ENCODE results near the gene HBA1.
"Not testable (repeated sequence)": the region's sequence is repeated elsewhere in the genome, so short reads cannot be mapped to it uniquely, and the experiment has no call there.

Gene HBA1

DNA sequence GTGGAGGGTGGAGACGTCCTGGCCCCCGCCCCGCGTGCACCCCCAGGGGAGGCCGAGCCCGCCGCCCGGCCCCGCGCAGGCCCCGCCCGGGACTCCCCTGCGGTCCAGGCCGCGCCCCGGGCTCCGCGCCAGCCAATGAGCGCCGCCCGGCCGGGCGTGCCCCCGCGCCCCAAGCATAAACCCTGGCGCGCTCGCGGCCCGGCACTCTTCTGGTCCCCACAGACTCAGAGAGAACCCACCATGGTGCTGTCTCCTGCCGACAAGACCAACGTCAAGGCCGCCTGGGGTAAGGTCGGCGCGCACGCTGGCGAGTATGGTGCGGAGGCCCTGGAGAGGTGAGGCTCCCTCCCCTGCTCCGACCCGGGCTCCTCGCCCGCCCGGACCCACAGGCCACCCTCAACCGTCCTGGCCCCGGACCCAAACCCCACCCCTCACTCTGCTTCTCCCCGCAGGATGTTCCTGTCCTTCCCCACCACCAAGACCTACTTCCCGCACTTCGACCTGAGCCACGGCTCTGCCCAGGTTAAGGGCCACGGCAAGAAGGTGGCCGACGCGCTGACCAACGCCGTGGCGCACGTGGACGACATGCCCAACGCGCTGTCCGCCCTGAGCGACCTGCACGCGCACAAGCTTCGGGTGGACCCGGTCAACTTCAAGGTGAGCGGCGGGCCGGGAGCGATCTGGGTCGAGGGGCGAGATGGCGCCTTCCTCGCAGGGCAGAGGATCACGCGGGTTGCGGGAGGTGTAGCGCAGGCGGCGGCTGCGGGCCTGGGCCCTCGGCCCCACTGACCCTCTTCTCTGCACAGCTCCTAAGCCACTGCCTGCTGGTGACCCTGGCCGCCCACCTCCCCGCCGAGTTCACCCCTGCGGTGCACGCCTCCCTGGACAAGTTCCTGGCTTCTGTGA is at the start of gene HBA1:
HBA1 (plus strand) TSS at position 204 of the 906 bp plus-strand sequence; CDS start at position 241, 37 bp downstream.
- DNase-seq (ENCODE audit: extremely low read depth, low read depth) = not testable (repeated sequence)

DNA sequence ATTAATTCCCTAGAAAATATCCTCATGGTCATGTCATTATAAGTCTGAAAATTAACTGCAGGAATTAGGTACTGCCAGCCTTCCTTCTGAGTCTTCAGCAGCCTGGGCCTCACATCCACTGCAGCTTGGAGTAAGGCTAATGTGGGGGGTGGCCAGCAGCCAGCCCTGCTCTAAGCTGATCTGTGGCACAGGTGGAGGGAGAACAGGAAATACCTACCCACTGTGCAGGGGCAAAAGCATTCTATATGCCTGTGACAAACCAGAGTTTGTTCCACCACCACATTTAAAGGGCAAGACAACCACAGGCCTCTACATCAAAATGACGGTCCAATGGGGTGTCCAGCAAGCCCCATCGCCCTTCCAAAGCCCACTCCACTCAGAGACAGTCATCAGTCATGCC is 47.4 kb upstream of the HBA1 start:
- DNase-seq (ENCODE audit: extremely low read depth, low read depth) = no peak
- TF ChIP-seq CTCF (IDR thresholded peaks at IDR 0.05; ENCODE audit: low read depth, low read length) = no peak

- no peak for DNase-seq (ENCODE audit: extremely low read depth, low read depth)
- no peak for TF ChIP-seq CTCF (IDR thresholded peaks at IDR 0.05; ENCODE audit: low read depth, low read length)
Observed at GRCh38 chr16:130533-131173, 45.8 kb upstream of the HBA1 start.

DNA sequence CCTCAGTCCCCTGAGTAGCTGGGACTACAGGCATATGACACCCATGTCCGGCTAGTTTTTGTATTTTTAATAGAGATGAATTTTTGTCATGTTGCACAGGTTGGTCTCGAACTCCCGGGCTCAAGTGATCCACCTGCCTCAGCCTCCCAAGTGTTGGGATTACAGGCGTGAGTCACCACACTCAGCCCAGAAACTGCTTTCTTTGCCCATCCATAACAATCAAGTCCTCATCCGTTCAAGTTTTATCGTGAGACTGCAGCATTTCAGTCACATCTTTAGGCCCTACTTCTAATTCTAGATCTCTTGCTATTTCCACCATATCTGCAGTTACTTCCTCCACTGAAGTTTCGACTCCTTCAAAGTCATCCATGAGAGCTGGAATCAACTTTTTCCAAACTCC is 44.4 kb upstream of the HBA1 start:
- DNase-seq (ENCODE audit: extremely low read depth, low read depth) = no peak
- no peak for TF ChIP-seq CTCF (IDR thresholded peaks at IDR 0.05; ENCODE audit: low read depth, low read length)

DNA sequence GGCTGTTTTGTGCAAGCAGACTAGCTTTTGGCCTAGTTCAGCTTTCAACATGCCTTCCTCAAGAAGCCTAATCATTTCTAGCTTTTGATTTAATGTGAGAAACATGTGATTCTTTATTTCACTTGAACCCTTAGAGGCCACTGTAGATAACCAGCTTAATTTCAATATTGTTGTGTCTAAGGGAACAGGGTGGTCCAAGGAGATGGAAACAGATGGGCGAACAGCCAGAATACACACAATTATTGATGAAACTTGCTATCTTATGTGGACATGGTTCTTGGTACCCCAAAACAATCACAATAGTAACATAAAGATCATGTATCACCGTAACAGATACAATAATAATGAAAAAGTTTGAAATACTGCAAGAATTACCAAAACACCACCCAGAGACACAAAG is 42.8 kb upstream of the HBA1 start:
- no peak for TF ChIP-seq CTCF (IDR thresholded peaks at IDR 0.05; ENCODE audit: low read depth, low read length)
- no peak for DNase-seq (ENCODE audit: extremely low read depth, low read depth)

- no peak for TF ChIP-seq CTCF (IDR thresholded peaks at IDR 0.05; ENCODE audit: low read depth, low read length)
- no peak for DNase-seq (ENCODE audit: extremely low read depth, low read depth)
Observed at GRCh38 chr16:138049-138417, 38.4 kb upstream of the HBA1 start.

DNA sequence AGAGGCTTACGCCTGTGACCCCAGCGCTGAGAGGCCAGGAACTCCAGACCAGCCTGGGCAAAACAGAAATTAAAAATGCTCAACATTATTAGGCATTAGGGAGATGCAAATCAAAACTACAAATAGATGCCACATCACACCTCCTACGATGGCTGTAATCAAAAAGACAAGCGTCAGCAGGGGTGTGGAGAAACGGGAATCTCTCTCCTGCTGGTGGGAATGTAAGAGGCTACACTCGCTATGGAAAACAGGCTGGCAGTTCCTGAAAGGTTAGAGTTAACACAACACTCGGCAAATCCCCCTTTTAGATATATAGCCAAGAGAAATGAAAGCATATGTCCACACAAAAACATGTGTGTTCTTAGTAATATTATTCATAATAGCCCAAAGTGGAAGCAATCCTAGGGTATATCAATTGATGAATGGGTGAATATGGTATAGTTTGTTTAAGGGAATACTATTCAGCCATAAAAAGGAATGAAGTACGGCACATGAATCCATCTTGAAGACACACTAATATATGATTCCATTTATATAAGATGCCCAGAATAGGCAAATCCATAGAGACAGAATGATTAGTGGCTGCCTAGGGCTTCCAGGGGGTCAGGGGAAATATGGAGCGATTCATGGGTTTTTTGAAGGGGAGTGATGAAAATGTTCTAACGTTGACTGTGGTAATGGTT is 36.2 kb upstream of the HBA1 start:
- TF ChIP-seq CTCF (IDR thresholded peaks at IDR 0.05; ENCODE audit: low read depth, low read length) = no peak
- no peak for DNase-seq (ENCODE audit: extremely low read depth, low read depth)

Data from AG09319 (cell line).